NOMO-1 treated with dmso at 0.1 percent for 144 hours (cell line): Measurements from ENCODE around the gene HAUS3.
"Not testable (repeated sequence)": the region's sequence is repeated elsewhere in the genome, so short reads cannot be mapped to it uniquely, and the experiment has no call there.

Experiments
- DNase-seq: peaks from one replicate; lab custom pipeline; 2025; ENCODE audit not compliant: unreplicated experiment; lab: John Stamatoyannopoulos, UW

HAUS3 gene

DNA sequence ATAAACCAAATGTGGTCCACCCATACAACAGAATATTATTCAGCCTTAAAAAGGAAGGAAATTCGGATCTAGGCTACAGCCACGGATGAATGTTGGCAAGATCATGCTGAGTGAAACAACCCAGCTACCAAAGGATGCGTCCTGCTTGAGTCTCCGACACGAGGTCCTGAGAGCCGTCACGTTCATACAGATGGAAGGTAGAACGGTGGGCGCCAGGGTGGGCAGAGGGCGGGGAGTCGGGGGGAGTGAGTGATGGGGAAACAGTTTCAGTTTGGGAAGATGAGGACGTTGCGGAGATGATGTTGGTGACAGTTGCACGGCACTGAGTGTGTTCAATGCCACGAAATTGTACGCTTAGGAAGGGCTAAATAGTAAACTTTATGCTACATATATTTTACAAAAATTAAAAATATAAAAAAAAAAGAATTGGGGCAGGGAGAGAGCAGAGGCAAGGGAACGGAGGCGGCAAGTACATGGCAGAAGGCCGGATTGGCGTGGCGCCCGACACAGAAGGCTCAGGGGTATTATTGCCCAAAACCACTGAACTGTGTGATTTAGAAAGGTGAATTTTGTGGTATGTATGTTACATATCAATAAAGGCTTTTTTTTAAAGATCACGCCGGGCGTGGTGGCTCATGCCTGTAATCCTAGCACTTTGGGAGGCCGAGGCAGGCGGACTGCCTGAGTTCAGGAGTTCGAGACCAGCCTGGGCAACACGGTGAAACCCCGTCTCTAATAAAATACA lies 34.8 kb upstream of the HAUS3 start:
- no peak for DNase-seq

- no peak for DNase-seq
Observed at GRCh38 chr4:2275546-2276251, 33.8 kb upstream of the HAUS3 start.

- DNase-seq, result not testable (repeated sequence)
Observed at GRCh38 chr4:2275044-2275397, 33.1 kb upstream of the HAUS3 start.

- no peak for DNase-seq
Observed at GRCh38 chr4:2274320-2275043, 32.6 kb upstream of the HAUS3 start.

DNA sequence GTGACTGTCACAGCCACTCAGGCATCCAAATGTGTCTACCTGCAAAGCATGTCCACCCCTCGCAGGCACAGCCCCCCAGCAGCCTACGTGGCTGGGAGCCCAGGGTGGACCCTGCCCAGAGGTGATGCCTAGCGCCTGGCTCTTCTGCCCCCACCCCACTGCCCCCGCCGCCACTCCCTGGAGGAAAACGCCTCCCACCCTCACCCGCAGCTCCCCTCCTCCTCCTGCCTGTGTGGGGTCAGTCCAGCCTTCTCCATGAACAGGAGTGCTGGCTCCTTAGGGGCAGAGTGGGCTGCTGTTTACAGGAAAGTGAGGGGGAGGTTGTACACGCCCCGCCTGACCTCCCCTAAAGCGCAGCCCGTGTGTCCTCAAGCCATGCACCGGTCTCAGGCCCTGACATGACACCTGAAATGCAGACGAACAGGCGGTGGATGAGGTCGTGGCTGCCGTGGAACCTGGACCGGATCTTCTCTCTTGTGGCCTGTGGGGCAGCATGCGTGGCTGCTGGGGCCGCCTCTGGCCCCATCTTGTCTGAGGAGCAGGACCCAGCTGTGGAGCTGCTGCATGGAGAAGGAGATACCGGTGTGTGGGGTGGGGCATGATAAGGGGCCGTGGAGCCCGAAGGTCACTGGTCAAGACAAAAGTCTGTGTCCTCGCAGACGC lies 31.9 kb upstream of the HAUS3 start:
- DNase-seq, result no peak

GRCh38 chr4:2273221-2273620 lies 31.3 kb upstream of the HAUS3 start:
- DNase-seq, result no peak

DNA sequence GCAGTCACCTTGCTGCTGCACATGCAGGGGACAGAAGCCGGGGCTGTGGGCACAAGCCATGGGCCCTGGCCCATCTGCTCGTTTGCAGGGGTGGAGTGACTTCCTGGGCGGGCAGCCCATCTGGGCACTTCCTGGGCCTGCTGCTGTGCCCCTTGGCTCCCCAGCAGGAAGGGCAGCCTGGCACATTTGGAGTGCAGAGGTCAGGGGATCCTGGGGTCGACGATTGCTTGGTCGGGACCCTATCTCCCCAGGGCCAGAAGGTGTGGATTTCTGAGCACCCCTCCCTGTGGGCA lies 30.9 kb upstream of the HAUS3 start:
- no peak for DNase-seq

GRCh38 chr4:2272026-2272827 lies 30.3 kb upstream of the HAUS3 start:
- no peak for DNase-seq

DNA sequence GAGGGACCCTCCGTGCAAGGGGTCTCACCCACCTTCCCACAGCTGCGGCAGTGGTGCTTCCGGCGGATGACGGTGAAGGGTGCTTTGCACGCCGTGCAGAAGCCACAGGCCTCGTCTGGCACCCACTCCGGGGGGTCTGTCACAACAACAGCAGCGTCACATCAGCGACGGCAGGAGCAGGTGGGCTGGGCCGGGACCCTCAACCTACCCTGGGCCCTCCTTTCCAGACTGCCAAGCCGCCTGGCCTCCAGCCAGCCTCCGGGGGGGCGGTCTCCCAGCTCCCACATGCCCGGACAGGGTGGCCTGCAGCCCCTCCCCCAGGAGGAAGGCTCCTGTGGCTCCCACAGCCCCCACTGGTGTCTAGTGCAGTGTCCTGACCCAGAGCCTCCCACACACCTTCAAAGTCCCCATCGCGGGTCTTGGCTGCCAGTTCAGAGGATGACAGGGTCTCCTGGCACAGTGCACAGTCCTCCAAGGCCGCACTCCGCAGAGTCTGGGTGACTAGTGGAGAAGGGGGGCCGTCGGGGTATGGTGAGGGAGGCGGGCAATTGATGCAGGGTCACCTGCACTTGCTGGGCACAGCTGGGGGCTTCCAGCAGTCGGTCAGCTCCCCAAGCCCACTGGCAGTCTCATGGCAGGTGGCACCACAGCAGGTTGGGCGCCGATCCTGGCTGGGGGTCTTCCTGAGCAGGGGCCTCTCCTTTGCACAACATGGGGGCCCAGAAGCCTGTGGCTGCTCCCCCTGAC lies 29.5 kb upstream of the HAUS3 start:
- DNase-seq, result no peak

DNA sequence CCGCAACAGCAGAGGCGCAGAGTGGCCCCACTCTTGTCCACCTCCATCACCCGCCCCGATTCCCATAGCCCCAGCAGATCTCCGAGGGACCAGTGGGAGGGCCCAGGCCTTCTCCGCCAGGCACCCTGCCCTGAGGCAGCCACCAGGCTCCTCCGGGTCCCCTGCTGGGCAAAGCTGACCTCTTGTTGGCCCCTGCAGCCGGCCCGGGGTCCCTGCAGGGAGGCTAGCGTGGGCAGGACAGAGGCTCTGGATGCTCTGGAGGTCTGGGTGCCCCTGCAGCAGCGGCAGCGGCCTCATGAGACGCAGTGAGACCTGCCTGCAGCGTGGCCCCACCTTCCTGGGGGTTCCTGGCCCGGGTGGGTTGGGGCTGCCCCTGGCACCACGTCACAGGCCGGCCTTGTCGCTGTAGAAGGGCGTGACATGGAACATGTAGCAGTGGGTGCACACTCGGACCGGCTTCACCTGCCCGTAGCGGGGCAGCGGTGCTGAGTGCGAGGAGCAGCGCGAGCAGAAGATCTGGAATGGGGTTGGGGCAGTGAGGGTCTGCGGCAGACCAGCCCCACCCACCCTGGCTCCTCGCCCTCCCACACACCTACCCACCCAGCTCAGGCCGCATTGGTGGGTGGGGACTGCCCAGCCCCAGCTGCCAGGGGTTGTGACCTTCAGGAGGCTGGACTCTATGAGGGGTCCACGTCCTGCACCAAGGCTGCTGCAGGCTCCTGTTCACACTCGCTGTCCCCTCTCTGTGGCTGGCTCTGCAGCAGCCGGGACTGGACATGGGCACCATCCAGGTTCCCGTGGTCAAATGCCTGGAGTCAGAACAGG lies 28.6 kb upstream of the HAUS3 start:
- DNase-seq, result no peak

DNA sequence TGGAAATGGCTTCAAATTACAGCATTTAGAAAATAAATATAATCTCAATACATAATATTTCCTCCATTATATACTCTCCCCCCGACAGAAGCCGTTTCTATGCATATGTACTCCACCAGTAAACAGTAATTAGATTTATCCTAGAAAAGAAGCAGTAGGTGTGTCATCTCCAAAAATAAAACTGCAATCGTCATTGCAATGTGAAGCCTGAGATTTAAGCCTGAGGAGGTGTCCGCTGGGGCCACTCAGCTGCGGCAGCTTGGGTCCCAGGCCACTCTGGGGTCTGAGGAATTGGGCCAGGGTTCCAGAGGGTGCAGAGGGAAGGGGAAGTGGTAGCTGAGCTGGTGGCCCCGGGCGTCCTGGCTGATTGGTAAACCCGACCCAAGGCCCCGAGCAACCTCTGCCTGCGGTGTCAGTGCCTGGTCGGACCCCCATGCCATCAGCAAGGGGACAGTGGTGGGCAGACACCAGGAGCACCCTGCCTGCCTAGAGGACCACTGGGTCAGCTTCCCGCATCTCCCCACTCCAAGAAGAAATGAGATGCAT lies 27.8 kb upstream of the HAUS3 start:
- DNase-seq, result no peak

DNA sequence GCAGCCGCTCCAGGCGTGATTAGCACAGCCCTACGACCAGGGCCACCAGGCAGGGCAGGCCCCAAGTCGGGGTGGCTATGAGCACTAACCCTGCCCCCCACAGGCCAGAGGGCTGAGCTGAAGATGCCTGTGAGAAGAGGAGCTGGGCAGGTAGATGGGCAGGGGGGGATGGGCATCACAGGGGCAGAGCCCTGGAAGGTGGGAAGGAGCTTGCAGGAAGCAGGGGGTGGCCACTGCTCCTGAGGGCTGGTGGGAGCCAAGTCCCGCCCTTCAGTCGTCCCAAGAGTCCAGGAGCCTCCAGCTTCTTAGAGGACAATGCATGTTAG lies 27.2 kb upstream of the HAUS3 start:
- DNase-seq, result no peak

GRCh38 chr4:2268357-2269205 lies 26.7 kb upstream of the HAUS3 start:
- no peak for DNase-seq

GRCh38 chr4:2267841-2268240 lies 25.9 kb upstream of the HAUS3 start:
- no peak for DNase-seq

- no peak for DNase-seq
Observed at GRCh38 chr4:2267320-2267811, 25.4 kb upstream of the HAUS3 start.

DNA sequence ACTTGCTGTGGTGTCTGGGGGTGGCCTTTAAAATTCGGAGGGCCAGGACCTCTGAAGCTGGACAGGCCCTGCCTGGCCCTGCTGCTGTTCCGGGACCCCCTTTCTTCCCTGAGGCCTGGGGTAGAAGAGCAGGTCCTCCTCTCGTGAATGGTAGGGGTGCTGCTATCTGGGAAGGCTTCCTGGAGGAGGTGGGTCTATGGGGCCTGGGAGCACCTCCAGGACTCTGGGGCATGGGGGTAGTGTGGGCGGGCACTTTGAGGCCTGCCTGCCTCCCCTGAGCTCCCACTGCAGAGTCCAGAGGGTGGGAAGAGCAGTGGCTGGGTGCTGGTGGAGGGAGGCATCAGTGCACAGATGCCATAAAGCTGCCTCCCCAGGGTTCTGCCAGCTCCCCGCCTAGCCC lies 24.9 kb upstream of the HAUS3 start:
- no peak for DNase-seq

DNA sequence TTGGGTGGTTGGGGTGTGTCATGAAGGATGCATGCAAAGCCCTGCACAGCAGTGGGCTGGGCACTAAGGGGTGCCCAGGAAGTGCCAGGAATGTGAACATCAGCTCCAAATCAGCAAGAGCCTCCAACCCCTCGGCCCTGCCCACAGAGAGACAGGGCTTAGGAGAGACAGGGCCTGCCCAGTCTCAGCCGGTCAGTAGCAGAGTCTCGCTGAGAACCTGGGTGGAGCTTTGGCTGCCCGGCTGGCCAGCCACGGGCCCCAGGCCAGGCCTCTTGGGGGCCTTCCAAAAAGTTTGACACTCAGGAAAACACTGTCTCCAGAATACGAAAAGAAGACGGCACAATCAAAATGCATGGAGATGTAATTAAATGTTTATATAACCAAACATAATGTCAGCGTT lies 24.3 kb upstream of the HAUS3 start:
- DNase-seq, result no peak
